Hindlimb muscle (tissue), 1 donor: ENCODE results near the gene SORT1. TPM values are rescaled to one million over a fixed set of nuclear protein-coding genes. Genes with fewer than 3 reads are reported as not detected.
"Not testable (repeated sequence)": the region's sequence is repeated elsewhere in the genome, so short reads cannot be mapped to it uniquely, and the experiment has no call there.

ENCODE experiments used
- DNase-seq: peaks from one replicate; pipeline ENCODE4 v3.0.0-alpha.2; 2013
- polyA plus RNA-seq: library from polyadenylated mRNA; unstranded; fragments of 120-200 nt; gene quantifications from one replicate; pipeline ENCODE4 v1.2.1, GENCODE V29; 2013; ENCODE audit not compliant: insufficient read length

Gene SORT1
- polyA plus RNA-seq, 1 donor, result 32.9 TPM

DNA sequence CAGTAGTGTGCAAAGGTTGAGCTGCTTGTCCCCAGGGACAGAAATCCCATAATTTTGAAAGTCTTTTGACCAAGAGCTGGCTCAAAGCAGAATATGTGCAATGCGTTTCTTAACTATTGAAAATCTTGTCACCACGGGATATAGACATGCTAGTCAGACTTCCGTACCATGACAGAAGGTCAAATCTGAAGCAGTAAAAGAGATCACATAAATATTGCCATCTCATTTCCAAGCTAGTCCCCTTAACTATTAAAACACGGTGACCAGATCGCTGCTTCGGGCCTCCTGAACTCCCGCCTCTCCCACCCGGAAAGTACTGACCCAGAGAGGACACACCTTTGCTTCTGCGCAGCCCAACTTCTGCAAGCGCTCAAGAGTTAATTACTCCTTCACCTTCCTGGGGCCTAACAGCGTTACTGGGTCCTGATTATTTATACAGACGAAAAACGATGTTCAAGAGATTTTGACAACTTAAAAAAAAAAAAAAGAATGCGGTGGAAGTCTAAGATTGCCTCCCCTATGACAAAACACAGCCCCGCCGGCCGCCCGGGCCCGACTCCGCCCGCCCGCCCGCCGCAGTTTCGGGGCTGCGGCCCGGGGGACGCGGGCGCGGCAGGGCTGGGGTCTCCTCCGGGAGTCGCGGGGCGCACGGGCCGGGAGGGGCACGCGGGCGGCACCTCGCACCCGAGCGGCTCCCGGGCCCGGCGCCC is 692 bp downstream of the SORT1 start:
- no peak for DNase-seq

DNA sequence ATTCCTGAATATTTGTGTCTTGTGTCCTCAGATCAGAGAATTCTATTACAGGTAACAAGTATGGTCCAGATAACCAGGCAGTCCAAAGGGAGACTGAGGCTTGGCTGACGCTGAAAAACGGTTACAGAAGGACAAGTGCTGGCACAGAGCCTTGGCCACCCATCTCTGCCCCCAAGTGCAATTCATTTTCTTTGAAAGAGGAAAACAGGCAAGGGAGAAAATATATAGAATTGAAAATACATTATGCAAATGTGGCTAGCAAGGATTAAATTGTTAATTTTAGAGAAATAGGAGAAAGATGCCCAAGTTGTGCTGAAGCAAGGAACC is 1.2 kb downstream of the SORT1 start:
- DNase-seq, result no peak

DNA sequence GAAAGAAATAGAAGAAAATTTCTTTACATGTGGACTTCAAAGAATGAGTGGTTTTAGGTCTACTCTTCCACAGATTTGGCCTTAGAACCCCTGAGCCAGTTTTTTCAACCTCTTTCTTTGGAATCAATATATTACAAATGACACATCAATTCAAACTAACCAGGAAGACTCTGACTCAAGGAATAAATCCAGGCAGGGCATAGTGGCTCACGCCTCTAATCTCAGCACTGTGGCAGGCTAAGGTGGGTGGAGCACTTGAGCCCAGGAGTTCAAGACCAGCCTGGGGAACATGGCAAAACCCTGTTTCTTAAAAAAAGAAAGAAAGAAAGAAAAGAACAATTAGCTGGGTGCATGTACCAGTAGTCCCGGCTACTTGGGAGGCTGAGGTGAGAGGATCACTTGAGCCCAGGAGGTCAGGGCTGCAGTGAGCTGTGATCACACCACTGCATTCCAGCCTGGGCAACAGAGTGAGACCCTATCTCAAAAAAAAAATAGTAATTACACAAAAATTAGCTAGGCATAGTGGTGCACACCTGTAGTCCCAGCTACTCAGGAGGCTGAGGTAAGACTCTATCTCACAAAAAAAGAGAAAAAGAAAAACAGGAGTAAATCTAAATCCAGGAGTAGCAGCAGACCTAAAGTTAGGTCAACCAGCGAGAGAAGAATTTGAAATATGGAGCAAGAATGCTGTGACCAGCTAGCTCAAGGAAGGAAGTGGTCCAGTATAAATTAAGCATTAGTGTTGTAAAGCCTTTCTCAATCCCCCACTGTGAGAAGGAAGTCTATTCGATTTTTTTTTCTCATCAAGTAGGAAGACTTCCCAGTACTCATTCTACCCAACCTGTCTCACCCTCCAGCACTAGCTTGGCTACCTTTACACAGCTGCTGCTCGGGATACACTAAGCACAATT is 1.9 kb downstream of the SORT1 start:
- DNase-seq, result no peak

DNA sequence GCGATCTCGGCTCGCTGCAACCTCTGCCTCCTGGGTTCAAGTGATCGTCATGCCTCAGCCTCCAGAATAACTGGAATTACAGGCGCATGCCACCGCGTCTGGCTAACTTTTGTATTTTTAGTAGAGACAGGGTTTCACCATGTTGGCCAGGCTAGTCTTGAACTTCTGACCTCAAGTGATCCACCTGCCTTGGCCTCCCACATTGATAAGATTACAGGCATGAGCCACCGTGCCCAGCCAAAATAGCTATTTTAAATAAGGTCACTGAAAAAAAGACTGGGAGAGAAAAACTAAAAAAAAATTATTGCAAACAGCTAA is 2.5 kb downstream of the SORT1 start:
- DNase-seq, result not testable (repeated sequence)

DNA sequence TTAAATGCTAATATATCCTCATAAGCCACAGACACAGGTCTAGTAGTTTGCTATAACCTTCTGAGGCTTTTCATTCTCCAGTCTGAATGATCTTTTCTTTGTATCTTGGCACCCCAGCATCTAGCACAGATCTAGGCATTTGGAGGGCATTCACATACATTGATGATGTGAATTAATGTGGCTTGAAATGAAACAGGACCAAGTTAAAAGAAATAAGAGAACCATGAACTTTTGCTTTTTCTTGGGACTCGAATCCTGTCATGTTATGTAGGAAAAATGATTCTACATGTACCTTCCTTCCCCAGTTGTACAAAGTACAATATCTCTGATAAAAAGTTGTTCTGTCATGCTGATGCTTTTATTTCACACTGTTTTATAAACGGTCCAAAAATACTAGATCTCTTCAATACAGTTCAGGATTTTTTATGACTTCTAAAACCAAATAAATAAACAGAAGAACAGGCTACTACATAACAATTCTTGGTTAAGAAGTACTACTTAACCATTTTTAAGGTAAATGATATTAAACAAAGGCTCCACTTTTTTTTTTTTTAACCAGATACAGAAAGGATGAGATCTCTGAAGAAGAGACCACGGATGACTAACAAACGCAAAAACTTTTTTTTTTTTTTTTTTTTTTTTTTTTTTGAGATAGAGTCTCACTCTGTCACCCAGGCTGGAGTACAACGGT is 3.0 kb downstream of the SORT1 start:
- no peak for DNase-seq

DNA sequence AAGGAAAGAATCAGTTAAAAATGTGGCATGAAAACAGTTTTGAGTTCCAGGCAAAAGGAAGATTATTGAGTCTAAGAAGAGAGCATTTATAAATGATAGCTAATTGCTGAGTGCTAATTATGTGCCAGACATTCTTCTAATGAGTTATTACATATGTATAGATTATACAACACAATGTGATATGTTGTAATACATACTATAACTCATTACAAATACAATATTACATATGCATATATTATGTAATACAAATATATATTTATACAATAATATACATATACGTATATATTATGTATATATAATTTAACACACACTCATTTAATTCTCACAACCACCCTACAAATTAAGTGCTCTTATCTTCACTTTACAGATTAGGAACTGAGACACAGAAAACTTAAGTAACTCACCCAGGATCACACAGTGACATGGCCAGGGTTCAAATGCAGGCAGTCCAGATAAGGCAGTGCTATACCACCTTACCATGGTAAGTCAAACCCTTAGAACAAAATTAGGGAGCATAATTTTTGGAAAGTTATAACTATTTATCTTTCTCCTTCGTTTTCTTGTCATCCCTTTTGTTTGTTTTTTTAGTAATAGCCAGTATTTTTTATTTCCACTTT is 4.0 kb downstream of the SORT1 start:
- no peak for DNase-seq

DNA sequence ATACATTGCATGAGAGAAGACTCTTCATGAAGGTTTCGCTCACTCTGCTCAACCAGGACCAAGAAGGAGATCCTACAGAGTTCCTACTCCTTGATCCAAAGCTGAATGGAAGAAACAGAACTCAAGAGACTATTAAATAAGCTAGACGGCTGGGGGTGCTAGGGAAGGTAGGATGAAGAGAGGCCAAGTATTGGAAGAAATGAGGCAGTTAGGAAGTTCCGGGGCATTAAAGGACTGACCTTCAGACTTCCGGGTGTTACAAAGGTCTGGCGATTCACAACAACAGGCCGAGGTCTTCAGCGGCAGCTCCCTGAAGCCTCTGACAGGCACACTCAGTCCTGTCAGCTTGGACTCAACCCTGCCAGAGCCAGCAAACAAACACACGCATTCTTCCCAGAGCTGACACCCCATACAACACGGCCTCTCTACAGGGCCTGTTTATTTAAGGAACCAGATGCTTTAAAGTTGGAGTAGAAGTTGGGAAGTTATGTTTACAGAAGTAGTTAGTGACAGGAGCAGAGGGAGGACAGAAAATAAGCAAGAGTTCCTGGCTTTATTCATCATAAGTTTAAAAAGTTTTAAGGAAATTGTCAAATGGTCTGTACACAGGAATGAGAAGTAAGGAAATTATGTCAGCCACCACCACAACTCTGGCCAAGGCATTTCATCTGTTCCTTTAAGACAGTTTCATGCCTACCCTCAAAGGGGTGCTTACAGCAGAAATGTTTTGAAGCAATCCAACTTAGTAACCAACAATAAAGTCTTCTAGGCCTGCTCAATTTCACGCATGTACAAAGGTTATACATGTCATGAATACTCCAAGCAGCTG is 4.7 kb downstream of the SORT1 start:
- no peak for DNase-seq

DNA sequence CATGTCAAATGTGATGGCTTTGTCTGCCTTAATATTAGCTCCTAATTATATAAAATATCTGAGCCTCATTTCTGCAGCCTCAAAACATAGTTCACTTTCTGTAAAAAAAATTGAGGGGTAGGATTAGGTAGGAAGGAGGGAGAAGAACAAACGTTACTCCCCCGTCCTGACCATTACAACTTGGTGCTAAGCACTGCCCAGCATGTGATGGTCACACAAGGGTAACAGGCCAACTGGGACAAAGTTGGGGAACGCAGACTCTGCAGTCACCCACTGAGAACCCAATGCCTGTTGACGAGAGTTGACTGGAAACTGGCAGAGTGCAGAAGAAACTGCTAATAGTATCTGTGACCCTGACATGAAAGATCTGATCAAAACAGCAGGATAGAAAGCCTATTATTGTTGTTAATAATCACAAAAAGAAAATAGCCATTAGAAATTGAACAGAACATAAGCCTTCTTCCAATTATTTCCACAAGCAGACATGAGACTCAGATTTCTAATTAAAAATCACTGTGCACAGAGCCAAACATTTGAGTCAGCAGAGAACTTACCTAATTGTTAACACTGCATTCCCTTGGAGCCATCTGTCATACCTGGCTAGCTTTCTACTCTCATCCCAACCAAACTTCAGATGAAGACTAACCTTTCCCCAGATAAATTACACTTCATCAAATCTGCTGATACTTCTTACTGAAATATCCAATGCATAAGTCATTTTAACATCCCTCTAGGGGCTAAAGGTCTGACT is 5.5 kb downstream of the SORT1 start:
- DNase-seq, result no peak

DNA sequence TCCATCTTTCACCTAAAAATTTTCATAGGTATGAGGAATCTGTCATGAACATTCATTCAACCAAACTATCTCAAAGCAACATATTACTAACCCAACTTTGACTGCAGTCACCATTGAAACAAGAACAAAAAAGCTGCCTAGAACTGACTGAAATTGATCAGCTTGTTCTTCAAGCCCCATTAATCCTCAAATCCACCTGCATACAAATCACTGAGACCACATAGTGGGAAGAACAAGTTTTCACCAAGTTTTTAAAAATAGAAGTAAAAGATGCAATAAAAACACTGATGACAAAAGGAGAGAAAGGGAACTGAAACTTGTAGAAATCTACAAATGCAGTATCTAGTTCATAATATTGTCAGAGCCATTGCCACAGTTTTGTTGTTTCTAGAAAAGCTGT is 6.1 kb downstream of the SORT1 start:
- no peak for DNase-seq

DNA sequence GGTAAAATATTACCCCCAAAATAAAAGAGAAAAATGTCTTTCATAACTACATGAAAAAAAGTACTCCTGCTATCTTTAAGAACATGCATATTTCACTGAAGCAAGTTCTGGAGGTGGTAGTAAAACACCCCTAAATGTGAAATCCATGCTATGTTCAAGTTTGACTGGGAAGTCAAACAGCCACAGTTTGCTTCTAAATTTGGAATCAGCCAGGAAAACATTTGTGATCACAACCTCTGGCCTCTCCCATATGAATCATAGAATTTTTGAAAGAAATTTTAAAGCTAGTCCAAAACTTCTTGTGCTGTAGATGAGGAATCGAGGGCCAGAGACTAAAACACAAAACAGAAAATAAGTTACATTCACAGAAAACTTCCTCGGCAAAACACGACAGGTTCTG is 6.6 kb downstream of the SORT1 start:
- no peak for DNase-seq

DNA sequence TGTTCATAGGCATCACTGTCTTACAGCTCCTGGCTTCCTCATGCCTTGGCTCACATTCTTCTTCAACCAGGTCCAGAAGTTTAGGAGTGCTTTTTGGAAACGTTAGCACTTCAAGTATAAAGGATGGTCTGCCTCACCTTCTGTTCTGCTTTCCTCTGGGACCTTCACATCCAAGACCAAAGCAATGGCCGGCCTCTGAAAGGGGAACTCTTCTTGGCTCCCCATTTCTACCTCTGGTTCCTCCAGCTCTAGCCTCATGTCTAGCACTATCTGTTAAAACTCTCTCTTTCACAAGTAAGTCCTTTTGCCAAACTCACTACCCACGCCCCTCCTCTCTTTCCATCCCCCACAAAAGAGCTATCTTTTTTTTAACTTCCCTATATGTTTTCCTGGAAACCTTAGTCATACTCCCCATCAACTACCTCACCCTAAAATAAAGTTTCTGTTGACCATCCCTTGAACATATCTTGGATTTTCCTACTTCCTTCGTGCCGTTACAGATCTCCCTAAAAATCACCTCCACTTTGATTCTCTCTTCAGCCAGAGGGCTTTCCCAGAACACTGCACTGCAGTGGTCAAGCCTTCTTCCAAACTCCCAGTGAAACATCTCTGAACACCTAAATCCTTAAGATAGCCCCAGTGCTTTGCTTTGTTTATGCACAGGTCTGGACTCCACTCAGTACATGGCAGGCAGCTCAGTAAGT is 7.9 kb downstream of the SORT1 start:
- DNase-seq, result no peak

DNA sequence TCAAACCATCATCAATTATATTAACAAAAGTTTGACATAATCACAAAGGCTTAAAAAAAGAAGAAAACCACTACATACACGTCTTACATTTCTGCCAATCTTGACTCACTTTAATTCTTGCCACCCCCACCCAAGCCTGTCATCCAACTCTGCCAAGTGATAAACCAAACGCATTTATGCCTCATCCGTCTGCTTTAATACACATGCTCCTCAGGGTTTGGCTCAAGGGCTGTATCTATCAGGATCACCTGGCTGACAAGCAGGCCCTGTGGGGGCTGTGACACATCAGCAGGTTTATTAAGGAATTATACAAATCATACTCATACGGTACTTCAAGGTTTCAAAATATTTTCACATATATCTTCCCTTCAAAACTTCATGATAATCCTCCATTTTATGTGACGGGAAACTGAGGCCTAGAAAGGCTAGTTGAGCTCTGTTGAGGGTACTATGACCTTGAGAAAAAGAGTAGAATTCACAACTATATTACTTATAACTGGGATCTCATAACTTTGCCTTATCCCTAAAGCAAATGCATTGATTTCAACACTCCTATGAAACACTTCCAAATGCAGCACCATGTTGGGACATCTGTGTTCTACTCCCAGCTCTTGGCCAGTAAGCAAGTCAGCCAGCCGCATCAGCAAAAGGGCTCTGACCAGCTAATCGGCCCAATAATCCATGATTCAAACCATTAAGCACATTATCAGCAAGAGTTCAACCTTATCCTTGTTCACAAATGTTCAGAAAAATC is 8.7 kb downstream of the SORT1 start:
- DNase-seq, result no peak

DNA sequence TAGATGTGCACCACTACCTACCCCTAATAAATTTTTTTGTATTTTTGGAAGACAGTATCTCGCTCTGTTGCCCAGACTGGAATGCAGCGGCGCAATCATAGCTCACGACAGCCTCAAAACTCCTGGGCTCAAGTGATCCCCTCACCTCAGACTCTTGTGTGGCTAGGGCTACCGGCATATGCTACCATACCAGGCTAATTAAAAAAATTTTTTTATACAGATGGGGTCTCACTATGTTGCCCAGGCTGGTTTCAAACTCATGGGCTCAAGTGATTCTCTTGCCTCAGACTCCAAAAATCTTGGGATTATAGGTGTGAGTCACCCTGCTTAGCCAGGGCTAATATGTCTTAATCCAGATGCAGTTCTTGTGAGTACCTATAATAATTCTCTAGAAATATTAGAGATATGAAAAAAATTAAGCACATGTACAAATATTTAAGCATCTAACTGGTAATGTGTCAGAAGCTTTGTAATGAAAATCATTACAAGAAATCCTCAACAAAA is 9.5 kb downstream of the SORT1 start:
- no peak for DNase-seq

DNA sequence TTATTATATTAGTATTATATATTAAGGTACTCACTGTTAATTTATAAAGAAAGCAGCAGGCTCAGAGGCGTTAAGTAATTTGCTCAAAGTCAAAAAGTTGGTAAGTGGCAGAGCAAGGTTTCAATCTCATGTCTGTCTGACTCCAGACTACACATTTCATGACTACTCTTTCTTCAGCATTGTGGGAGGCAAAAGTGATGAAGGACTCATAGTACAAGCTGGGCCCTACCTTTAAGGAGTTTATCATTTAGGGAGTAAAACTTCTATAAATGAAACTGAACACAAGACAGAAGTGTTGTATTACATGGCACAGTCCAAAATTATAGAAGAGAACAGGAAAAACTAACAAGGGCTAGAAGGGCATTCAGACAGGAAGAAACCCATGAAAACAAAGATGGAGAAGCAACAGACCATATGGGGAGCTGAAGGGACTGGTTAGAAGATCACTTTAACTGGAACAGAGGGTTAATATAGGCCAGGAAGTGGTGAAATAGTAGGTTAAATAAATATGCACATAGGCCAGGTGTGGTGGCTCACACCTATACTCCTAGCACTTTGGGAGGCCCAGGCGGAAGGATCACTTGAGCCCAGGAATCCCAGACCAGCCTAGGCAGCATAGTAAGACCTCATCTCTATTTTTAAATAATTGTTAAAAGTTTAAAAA is 11.5 kb downstream of the SORT1 start:
- DNase-seq, result no peak

DNA sequence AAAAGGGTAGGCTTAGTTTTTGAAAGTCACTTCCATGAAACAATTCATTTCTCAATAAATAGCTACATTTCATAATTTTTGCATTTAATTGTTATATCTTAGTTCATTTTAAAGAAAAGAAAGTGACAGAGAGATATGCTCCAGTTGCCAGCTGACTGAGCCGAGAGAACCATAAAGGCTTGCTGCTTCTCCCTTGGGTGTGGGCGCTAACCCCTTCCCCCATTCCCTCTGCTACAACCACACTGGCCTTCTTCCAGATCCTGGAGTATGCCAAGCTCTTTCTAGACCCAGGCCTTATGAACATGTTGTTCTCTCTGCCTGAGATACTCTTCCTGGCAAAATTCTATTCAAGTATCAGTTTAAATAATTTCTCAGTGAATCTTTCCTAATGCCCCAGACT is 12.3 kb downstream of the SORT1 start:
- DNase-seq, result no peak

DNA sequence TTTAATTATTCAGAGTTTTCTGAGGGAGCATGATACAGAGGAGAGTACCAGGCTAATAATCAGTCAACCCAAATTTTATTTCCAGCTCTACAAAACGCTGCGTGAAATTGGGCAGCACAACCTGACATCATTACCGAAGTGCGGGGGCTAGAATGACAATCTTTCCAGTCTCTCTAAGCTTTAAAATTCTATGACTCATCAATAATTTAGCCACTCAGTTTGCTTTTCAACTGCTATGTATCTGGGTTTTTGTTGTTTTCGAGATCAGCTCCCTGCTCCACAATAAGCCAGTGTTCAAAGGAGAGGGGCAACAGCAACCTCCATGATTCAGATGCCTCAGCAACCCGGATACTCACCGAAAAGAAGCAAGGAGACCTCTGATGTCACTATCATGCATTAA is 13.9 kb downstream of the SORT1 start:
- DNase-seq, result no peak

DNA sequence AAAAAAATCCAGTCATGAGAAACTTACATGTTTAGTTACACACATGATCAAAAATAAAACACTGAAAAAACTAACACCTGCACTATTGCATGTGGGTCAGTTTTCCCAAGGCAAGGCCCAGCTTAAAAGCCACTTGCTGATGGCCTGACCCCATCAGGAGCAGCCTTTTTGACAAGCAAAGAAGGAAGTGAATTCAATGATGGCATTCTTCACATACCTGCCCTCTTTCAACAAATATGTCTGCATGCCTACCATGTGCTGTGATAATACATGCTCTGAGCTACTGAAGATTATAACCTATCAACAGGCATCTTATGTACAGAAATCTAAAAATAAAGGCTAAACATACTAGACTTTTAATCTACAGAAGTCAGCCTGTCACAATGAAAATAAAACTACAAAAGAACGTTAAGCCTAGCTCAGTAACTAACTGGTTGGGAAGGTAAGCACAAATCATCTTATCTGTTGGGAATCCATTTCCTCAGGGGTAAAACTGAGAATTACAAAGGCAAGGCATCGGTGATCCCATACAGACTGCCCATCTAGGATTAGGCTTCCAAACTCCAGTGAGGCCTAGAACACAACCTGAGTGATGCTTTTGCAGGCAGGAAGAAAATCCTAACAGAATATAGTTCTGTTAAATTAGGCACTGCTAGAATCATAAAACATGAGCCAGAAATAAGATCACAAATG is 14.5 kb downstream of the SORT1 start:
- DNase-seq, result no peak

DNA sequence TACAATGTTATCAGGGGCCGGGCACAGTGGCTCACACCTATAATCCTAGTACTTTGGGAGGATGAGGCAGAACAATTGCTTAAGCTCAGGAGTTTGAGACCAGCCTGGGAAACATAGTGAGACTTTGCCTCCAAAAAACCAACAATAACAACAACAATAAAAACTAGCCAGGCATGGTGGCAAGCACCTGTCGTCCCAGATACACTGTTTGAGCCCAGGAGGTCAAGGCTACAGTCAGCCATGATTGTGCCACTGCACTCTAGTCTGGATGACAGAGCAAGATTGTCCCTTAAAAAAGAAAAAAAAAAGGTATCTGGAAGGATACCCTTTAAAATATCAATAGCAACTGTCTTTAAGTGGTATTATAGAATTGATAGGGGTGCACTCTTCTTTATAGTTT is 16.1 kb downstream of the SORT1 start:
- no peak for DNase-seq

DNA sequence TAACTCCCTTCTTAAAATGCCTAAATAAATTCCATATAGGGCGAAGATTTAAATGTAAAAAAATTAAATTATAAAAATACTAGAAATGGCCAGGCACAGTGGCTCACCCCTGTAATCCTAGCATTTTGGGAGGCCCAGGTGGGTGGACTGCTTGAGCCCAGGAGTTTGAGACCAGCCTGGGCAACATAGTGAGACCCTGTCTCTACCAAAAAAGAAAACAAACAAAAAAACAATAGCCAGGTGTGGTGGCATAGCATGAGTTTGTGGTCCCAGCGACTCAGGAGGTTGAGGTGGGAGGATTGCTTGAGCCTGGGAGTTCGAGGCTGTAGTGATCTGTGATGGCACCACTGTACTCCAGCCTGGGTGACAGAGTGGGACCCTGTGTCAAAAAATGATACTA is 17.8 kb downstream of the SORT1 start:
- no peak for DNase-seq
